Right atrium auricular region (tissue), 2 donors: ENCODE data around the gene SPTAN1. TPM values are rescaled to one million over a fixed set of nuclear protein-coding genes. Genes with fewer than 3 reads are reported as not detected.
A peak's percentile ranks its signal among the peaks of the same experiment; 100 is the strongest.

Experiments used
- DNase-seq: peaks from one replicate; pipeline ENCODE4 v3.0.0-alpha.2; 2019; ENCODE audit warnings: low spot score
- H3K27ac ChIP-seq, 2 donors: fragments of 200-600 bp; sonication (generic); 1 replicate in 1 of 2; 2 replicates in 1 of 2; pipeline ENCODE4 v1.5.1; 2016 to 2019
- H3K27me3 ChIP-seq, 2 donors: fragments of 200-600 bp; sonication (generic); one replicate each; pipeline versions ENCODE4 v1.5.1 to v1.6.0; 2017 to 2019
- H3K36me3 ChIP-seq: fragments of 200-600 bp; sonication (generic); one replicate; pipeline ENCODE4 v1.5.1; 2016
- H3K4me1 ChIP-seq, 2 donors: fragments of 200-600 bp; sonication (generic); one replicate each; pipeline versions ENCODE4 v1.5.1 to v1.6.0; 2017 to 2019
- H3K4me3 ChIP-seq, 2 donors: fragments of 200-600 bp; sonication (generic); 1 replicate in 1 of 2; 2 replicates in 1 of 2; pipeline ENCODE4 v1.5.1; 2017 to 2019; ENCODE audit warnings: mild to moderate bottlenecking in 1 of 2, moderate library complexity in 1 of 2
- H3K9me3 ChIP-seq, 2 donors: fragments of 200-600 bp; sonication (generic); one replicate each; pipeline ENCODE4 v1.5.1; 2019
- CTCF ChIP-seq, 2 donors: fragments of 200-600 bp; sonication (generic); IDR thresholded peaks; one replicate each; pipeline ENCODE4 v1.5.1; 2019; ENCODE audit warnings: antibody characterized with exemption in 2 of 2
- total RNA-seq, 2 donors: library from RNA; depleted of rRNA; stranded (reverse); fragments of >200 nt; gene quantifications; one replicate each; pipeline ENCODE4 v1.1.0, GENCODE V29; 2016

The SPTAN1 gene
- total RNA-seq, 2 donors from 2014 or later, result 233 to 270 TPM

GRCh38 chr9:128629136-128629535 lies 76.7 kb downstream of the SPTAN1 start:
- no peaks in the 10 kb centered on the region for H3K27me3 ChIP-seq
- no peak for DNase-seq
- H3K4me3 ChIP-seq, result no peak overlapping the region
- peak overlapping the region; percentile 62 to 63 for H3K27ac ChIP-seq
- no peaks in the 10 kb centered on the region for H3K9me3 ChIP-seq
- H3K4me1 ChIP-seq, result peaks cover 0 to 18% of the 10 kb centered on the region in 2 donors
- no peak for TF ChIP-seq CTCF (IDR thresholded peaks at IDR 0.05)
- H3K36me3 ChIP-seq, result peaks cover 100% of the 10 kb centered on the region

- Histone ChIP-seq H3K4me3 (no peak overlapping the region), H3K36me3 (peaks cover 95% of the 10 kb centered on the region), H3K27me3 (no peaks in the 10 kb centered on the region), H3K27ac (no peak overlapping the region), H3K9me3 (no peaks in the 10 kb centered on the region), H3K4me1 (peaks cover 0 to 26% of the 10 kb centered on the region in 2 donors)
- TF ChIP-seq CTCF (IDR thresholded peaks at IDR 0.05), result no peak
- no peak for DNase-seq
Observed at GRCh38 chr9:128629852-128630545, 77.6 kb downstream of the SPTAN1 start.

GRCh38 chr9:128631636-128632035 lies 79.2 kb downstream of the SPTAN1 start:
- DNase-seq, result no peak
- Histone ChIP-seq H3K4me1 (peaks cover 0 to 43% of the 10 kb centered on the region in 2 donors), H3K4me3 (no peak overlapping the region), H3K9me3 (no peaks in the 10 kb centered on the region), H3K27ac (no peak overlapping the region), H3K27me3 (no peaks in the 10 kb centered on the region), H3K36me3 (peaks cover 78% of the 10 kb centered on the region)
- no peak for TF ChIP-seq CTCF (IDR thresholded peaks at IDR 0.05)

GRCh38 chr9:128632066-128632465 lies 79.7 kb downstream of the SPTAN1 start:
- no peak for DNase-seq
- Histone ChIP-seq H3K27ac (no peak overlapping the region), H3K4me1 (peaks cover 0 to 44% of the 10 kb centered on the region in 2 donors), H3K4me3 (no peak overlapping the region), H3K9me3 (no peaks in the 10 kb centered on the region), H3K27me3 (no peaks in the 10 kb centered on the region), H3K36me3 (peaks cover 74% of the 10 kb centered on the region)
- no peak for TF ChIP-seq CTCF (IDR thresholded peaks at IDR 0.05)

- H3K4me1 ChIP-seq, result peaks cover 0 to 44% of the 10 kb centered on the region in 2 donors
- DNase-seq, result no peak
Observed at GRCh38 chr9:128632486-128632885, 80.1 kb downstream of the SPTAN1 start.

More at GRCh38 chr9:128632486-128632885, 80.1 kb downstream of the SPTAN1 start:
- no peak overlapping the region for H3K4me3 ChIP-seq
- peaks cover 70% of the 10 kb centered on the region for H3K36me3 ChIP-seq
- no peak overlapping the region for H3K27ac ChIP-seq
- H3K27me3 ChIP-seq, result no peaks in the 10 kb centered on the region
- H3K9me3 ChIP-seq, result no peaks in the 10 kb centered on the region
- no peak for TF ChIP-seq CTCF (IDR thresholded peaks at IDR 0.05)
